H1 (cell line): ENCODE results near the gene APOC1. TPM values are rescaled to one million over a fixed set of nuclear protein-coding genes. Genes with fewer than 3 reads are reported as not detected.

ENCODE experiments used
- EP300 ChIP-seq, 2 experiments: IDR thresholded peaks; 1 replicate in 1 of 2; 2 replicates in 1 of 2; pipeline ENCODE4 v1.6.1; 2011 to 2012; ENCODE audit warnings: low read depth in 2 of 2, low read length in 2 of 2, mild to moderate bottlenecking in 2 of 2, borderline replicate concordance in 1 of 2, inconsistent platforms in 1 of 2, moderate library complexity in 1 of 2
- KDM1A ChIP-seq: fragments of 200-600, 300-600 bp; sonication (generic); IDR thresholded peaks from 2 replicates; pipeline ENCODE4 v1.7.1; 2016; ENCODE audit warnings: mild to moderate bottlenecking, low read length, borderline replicate concordance
- KDM5A ChIP-seq: fragments of 200-600 bp; IDR thresholded peaks from 2 replicates; pipeline ENCODE4 v1.7.1; 2012; ENCODE audit warnings: mild to moderate bottlenecking, low read length, inconsistent platforms, mixed read lengths
- NANOG ChIP-seq: IDR thresholded peaks from 2 replicates; pipeline ENCODE4 v1.6.1; 2011; ENCODE audit warnings: low read length, low read depth, mild to moderate bottlenecking, inconsistent platforms; ENCODE audit not compliant: insufficient read depth, poor library complexity, severe bottlenecking
- SAP30 ChIP-seq: fragments of 300-600 bp; sonication (generic); IDR thresholded peaks from 2 replicates; pipeline ENCODE4 v1.7.1; 2012; ENCODE audit warnings: low read length, moderate library complexity, mild to moderate bottlenecking, inconsistent platforms; ENCODE audit not compliant: insufficient read depth, insufficient replicate concordance
- SIX5 ChIP-seq: IDR thresholded peaks from 2 replicates; pipeline ENCODE4 v1.6.1; 2011; ENCODE audit warnings: mild to moderate bottlenecking, low read depth, low read length
- polyA plus RNA-seq, 7 experiments: library from polyadenylated mRNA; depleted of rRNA in 3 of 7; stranded (reverse) in 5 of 7; unstranded in 2 of 7; fragments of >200 nt in 5 of 7; fragments of 200-250 nt in 2 of 7; gene quantifications; 1 replicate in 5 of 7; 2 replicates in 1 of 7; 4 replicates in 1 of 7; pipeline versions ENCODE4 v1.2.1 to v1.2.3, GENCODE V29; 2011 to 2013; ENCODE audit warnings: missing spikeins in 2 of 7, mixed read lengths in 2 of 7
- total RNA-seq: library from RNA; stranded (reverse); fragmentation: NEBNext Ultra II Directional; extraction: Animal tissue kit (Norgen Biotek cat#: 25700); gene quantifications from 2 replicates; pipeline ENCODE4 v1.2.1, GENCODE V29; 2021

The APOC1 gene
- total and polyA plus RNA-seq, 2 of the 8 experiments (the other 6 are each of a cell fraction or from before 2014, with no cell fraction given) = 55.8 to 78.2 TPM

DNA sequence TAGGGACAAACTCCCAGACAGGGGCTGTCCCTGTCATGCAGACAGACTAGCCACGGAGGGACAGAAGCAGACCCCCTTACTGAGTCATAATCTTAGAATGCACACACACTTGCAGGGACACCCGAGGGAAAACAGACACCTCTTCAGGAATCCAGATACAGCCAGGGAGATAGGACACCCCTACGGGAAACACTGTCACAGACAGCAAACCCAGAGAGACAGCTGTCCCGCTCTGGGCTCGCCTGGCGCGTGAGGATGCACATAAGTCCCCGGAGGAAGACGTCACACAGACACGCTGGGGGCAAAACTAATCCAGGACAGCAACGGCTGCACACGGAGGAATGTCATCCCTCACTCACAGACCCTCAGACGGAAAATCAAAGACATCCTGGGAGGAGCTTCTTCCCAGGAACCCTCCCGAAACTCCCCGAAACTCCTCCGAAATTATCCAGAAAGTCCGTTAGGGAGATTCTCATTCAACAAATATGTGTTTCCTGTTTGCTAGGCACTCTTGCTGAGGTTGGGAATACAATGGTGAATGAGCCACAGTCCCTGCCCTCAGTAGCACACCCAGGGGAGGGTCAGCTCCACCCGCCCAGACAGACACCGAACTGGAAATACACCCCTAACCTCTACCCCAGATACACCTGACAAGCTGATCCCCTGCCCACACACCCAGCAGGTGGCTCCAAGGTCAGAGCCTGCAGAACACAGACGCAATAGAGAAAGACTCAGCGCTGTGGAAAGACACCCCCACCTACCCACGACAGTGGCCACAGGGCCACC, 38.5 kb upstream of the APOC1 start (continued):
- TF ChIP-seq SAP30 = no peak
- TF ChIP-seq NANOG = no peak
- no peak for TF ChIP-seq EP300 (IDR thresholded peaks at IDR 0.05; ENCODE audit: borderline replicate concordance in 1 of 2, low read depth in 2 of 2, low read length in 2 of 2)
- no peak for TF ChIP-seq KDM5A
- TF ChIP-seq KDM1A = no peak
- TF ChIP-seq SIX5 = no peak
